HG03469 (cell line): Measurements from ENCODE around the gene TNRC6A.
"Not testable (repeated sequence)": the region's sequence is repeated elsewhere in the genome, so short reads cannot be mapped to it uniquely, and the experiment has no call there.

Source experiments
- ATAC-seq: cut with Tn5 transposase; IDR thresholded peaks from one replicate; pipeline ENCODE4 v1.9.1; 2021; ENCODE audit warnings: mild to moderate bottlenecking, moderate library complexity, moderate number of reproducible peaks; ENCODE audit not compliant: unreplicated experiment

The TNRC6A gene

GRCh38 chr16:24723663-24724062 is 5.8 kb upstream of the TNRC6A start:
- no peak for ATAC-seq

- no peak for ATAC-seq
Measured at GRCh38 chr16:24728011-24728410, 1.4 kb upstream of the TNRC6A start.

DNA sequence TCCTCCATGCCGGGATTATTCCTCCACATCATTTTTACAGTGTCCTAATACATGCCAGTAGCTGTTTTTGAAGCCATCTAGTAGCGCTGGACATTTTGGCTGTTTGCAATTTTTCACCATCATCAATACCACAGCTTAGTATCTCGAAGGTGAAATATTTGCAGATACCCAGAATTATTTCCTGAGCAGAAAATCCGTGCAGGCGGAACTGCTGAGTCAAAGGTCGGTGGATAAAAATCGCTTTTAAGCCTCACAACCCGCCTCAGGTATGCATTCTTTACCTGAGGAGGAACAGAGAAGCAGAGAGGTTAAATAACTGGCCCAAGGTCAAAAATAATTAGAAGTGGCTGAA is 584 bp upstream of the TNRC6A start:
- no peak for ATAC-seq

GRCh38 chr16:24729951-24730815 is 732 bp downstream of the TNRC6A start:
- no peak for ATAC-seq

DNA sequence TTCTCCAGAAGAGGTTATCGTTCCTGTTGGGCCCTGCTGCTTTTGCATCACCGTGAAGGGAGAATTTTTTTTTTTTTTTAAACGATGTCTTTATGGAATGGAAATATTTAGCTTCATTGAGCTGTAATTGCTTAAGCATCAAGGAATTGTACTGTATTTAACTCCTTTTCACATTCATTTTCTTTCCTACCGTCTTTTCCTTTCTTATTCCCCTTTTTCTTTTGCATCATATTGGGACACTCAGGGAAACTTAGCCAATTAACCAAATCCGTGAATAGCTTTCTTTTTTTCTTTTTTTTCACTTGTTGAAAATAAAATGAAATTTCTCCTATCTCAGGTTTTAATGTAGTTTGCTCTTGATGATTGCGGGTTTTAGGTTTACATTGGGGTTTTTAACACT is 1.5 kb downstream of the TNRC6A start:
- no peak for ATAC-seq

DNA sequence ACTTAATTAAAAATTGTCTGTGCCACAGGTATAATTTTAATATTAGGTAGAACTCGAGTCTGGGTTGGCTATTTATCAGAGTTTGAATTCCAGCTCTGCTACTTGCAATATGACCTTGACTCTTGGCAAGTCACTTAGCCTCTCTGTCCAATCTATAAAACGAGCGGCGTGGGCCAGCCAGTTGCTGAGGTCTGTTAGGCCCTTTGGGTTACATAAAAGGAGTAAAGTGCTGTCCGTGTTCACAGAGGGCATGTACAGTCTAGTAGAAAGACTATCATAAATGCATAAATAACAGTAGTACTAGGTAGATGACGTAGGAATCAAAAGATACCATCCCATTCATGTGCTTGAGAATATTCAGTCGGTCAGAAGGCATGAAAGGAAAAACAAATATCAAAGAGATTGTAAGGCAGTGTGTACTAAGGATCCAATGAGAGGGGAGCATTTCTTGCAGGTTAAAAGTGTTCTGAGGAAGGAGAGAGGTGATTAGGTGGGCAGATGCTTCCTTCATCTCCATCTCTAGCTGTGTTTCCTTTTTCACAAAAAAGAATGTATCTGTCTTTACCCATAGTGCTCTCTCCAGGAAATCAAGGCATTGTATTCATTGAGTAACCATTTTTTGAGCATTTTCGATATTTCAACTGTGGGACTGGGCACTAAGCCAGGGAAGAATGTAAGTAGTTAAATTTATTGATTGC is 2.4 kb downstream of the TNRC6A start:
- no peak for ATAC-seq

- ATAC-seq: no peak
Measured at GRCh38 chr16:24734382-24734781, 4.9 kb downstream of the TNRC6A start.

GRCh38 chr16:24736758-24737157 is 7.3 kb downstream of the TNRC6A start:
- no peak for ATAC-seq

GRCh38 chr16:24737391-24737871 is 8.0 kb downstream of the TNRC6A start:
- ATAC-seq: no peak

DNA sequence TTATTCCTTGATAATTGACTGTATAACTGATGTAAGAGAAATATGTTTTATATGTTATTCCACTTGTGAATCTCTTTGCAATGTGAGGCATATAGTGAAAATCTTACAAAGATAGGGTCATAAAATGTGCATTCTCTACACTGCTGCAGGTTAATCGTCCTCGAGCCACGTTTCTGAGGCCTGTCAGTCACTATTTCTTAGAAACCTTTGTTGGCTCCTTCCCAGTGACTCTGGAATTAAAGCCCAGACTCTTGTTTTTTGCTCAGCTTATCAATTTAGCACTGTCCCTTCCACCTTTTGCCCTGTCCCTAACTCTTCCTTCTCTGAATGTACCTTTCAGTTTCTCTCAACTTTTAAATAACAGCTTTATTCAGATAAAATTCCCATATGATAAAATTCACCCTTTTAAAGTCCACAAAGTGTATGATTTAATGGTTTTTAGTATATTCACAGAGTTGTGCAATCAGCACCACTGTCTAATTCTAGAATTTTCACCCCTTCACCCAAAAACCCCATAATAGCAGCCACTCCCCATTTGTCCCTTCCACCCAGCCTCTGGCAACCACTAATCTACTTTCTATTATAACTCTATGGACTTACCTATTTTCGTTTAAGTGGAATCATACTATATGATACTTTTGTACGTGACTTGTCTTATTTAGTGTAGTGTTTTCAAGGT is 8.6 kb downstream of the TNRC6A start:
- ATAC-seq: no peak

DNA sequence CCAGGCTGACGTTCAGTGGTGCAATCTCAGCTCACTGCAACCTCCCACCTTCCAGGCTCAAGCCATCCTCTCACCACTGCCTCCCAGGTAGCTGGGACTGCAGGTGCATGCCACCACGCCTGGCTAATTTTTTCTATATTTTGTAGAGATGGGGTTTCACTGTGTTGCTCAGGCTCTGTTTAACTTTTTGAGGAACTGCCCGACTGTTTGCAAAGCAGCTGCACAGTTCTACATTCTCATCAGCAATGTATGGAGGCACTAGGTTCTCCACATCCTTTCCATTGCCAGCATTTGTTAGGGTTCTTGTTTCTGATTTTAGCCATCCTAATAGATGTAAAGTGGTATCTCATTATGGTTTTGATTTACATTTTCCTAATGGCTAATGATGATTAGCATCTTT is 9.4 kb downstream of the TNRC6A start:
- ATAC-seq: no peak

GRCh38 chr16:24741862-24742261 is 12.4 kb downstream of the TNRC6A start:
- ATAC-seq: no peak

DNA sequence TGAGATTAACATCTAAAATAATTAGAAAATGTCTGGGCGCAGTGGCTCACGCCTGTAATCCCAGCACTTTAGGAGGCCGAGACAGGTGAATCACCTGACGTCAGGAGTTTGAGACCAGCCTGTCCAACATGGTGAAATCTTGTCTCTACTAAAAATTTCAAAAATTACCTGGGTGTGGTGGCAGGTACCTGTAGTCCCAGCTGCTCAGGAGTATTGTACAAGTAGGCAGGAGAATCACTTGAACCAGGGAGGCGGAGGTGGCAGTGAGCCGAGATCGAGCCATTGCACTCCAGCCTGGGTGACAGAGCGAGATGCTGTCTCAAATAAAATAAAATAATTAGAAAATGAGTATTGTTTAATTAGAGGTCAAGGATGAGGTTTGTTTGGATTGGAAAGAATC is 13.2 kb downstream of the TNRC6A start:
- not testable (repeated sequence) for ATAC-seq

GRCh38 chr16:24745391-24745790 is 15.9 kb downstream of the TNRC6A start:
- ATAC-seq: no peak

DNA sequence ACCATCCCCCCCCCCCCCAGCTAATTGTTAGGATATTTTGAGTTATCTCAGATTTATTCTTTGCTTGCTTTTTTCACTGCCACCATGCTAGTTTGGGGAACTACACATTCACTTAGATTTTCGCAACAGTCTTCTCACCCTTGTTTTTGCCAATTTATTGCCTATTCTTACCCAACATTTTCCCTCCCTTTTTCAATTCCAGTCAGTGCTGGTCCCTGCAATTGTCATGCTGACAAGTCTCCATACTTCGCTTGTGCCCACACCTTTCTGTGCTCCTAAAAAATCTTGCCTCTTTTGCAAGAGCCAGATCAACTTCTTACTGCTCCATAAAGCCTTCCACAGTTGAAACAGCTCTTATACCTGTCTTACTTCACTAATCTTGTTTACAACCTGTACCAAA is 16.3 kb downstream of the TNRC6A start:
- ATAC-seq: no peak

GRCh38 chr16:24747441-24747840 is 18.0 kb downstream of the TNRC6A start:
- ATAC-seq: no peak

- no peak for ATAC-seq
Measured at GRCh38 chr16:24748242-24748641, 18.8 kb downstream of the TNRC6A start.

DNA sequence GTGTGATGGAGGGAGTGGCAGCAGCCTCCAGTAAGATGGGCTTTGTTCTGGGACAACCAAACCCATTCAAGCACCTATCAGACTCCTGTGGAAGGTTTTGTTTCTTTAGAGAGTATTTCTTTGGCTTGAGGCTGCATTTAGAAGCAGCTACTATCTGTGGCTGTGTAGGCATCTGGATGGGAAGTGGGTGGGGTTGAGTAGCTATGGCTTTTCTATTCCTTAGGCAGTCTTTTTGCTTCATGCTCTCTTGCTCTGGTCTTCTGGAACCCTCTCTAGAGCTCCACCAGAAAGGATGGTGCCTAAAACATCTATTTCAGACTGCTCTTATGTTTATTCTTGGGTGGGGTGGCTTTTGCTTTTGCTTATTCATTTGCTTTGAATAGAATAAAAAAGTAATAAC is 19.9 kb downstream of the TNRC6A start:
- no peak for ATAC-seq

GRCh38 chr16:24749872-24750271 is 20.4 kb downstream of the TNRC6A start:
- not testable (repeated sequence) for ATAC-seq

DNA sequence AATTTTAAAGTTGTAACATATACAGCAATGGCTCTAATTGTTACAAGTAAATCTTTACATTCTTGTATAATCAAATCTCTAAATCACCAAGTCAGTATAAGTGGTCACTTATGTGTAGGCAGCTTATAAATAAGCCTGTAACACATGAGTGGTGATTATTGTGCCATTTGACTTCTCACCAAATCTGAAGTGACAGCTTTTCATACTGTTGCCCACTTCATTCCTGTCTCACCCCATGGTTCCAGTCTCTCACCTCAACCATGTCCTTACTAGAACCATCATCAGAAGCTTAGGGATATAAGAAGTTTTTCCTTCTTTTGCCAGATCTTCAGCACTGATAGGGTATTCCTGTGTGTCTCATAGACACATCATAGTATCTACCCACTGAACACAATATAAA is 23.5 kb downstream of the TNRC6A start:
- ATAC-seq: no peak

- no peak for ATAC-seq
Measured at GRCh38 chr16:24753437-24753836, 24.0 kb downstream of the TNRC6A start.

- no peak for ATAC-seq
Measured at GRCh38 chr16:24754543-24754942, 25.1 kb downstream of the TNRC6A start.
